HEK293 (cell line): ENCODE results near the gene FUOM.

Experiments
- CTCF ChIA-PET: fragments of 350-600 bp; formaldehyde crosslinking; extraction: SDS; loops from one replicate; lab custom pipeline; 2021; ENCODE audit warnings: antibody characterized with exemption; lab: Yijun Ruan, JAX
- POLR2A ChIA-PET: fragments of 300-600 bp; formaldehyde crosslinking; extraction: SDS; loops from one replicate; lab custom pipeline; 2020; ENCODE audit warnings: antibody characterized with exemption, inconsistent platforms; lab: Yijun Ruan, JAX
- H3K27ac ChIP-seq: fragments of 200-500 bp; sonication (Bioruptor generic); 2 replicates; pipeline ENCODE4 v1.5.1; 2014; ENCODE audit warnings: low read depth, low read length, control low read depth, inconsistent platforms; ENCODE audit errors: extremely low read depth
- H3K36me3 ChIP-seq, 2 experiments: fragments of 200-500 bp in 1 of 2; sonication (Bioruptor generic) in 1 of 2; 1 replicate in 1 of 2; 2 replicates in 1 of 2; pipeline ENCODE4 v1.5.1; 2014 to 2017; ENCODE audit warnings: inconsistent platforms in 2 of 2, low read length in 2 of 2; ENCODE audit not compliant: control insufficient read depth in 2 of 2, insufficient read depth in 1 of 2
- H3K4me1 ChIP-seq: fragments of 200-500 bp; sonication (Bioruptor generic); 2 replicates; pipeline ENCODE4 v1.5.1; 2014; ENCODE audit warnings: mild to moderate bottlenecking, low read length, inconsistent platforms; ENCODE audit not compliant: control insufficient read depth, insufficient read depth
- H3K4me3 ChIP-seq: 2 replicates; pipeline ENCODE4 v1.5.1; 2011; ENCODE audit warnings: low read depth, mild to moderate bottlenecking, control low read depth, low read length, moderate library complexity
- H3K9me3 ChIP-seq: fragments of 200-500 bp; sonication (Bioruptor generic); 2 replicates; pipeline ENCODE4 v1.5.1; 2014; ENCODE audit warnings: low read depth, low read length, inconsistent platforms; ENCODE audit not compliant: control insufficient read depth, insufficient read depth
- GLIS2 ChIP-seq: fragments of 450-650 bp; formaldehyde crosslinking; IDR thresholded peaks from 2 replicates; pipeline ENCODE4 v1.5.1; 2016; ENCODE audit warnings: missing biosample characterization, missing genetic modification characterization
- KLF7 ChIP-seq: fragments of 450-650 bp; formaldehyde crosslinking; IDR thresholded peaks from 2 replicates; pipeline ENCODE4 v1.5.1; 2016; ENCODE audit warnings: missing biosample characterization, missing genetic modification characterization, borderline replicate concordance
- KLF9 ChIP-seq: fragments of 450-650 bp; formaldehyde crosslinking; IDR thresholded peaks from 2 replicates; pipeline ENCODE4 v1.5.1; 2016; ENCODE audit warnings: missing biosample characterization, missing genetic modification characterization, low read depth
- OSR2 ChIP-seq: fragments of 450-650 bp; formaldehyde crosslinking; IDR thresholded peaks from 2 replicates; pipeline ENCODE4 v1.5.1; 2016; ENCODE audit warnings: missing biosample characterization, missing genetic modification characterization
- SETDB1 ChIP-seq: IDR thresholded peaks from one replicate; pipeline ENCODE4 v1.6.1; 2017; ENCODE audit warnings: mild to moderate bottlenecking, low read length, moderate library complexity, mixed read lengths; ENCODE audit not compliant: insufficient read length
- SP2 ChIP-seq: fragments of 450-650 bp; formaldehyde crosslinking; IDR thresholded peaks from 2 replicates; pipeline ENCODE4 v1.5.1; 2016; ENCODE audit warnings: missing biosample characterization, missing genetic modification characterization
- SP3 ChIP-seq: fragments of 450-650 bp; formaldehyde crosslinking; IDR thresholded peaks from 2 replicates; pipeline ENCODE4 v1.5.1; 2016; ENCODE audit warnings: missing biosample characterization, missing genetic modification characterization
- YY1 ChIP-seq: fragments of 450-650 bp; formaldehyde crosslinking; IDR thresholded peaks from 2 replicates; pipeline ENCODE4 v1.5.1; 2018; ENCODE audit warnings: missing biosample characterization, missing genetic modification characterization
- ZNF2 ChIP-seq: fragments of 450-650 bp; formaldehyde crosslinking; IDR thresholded peaks from 2 replicates; pipeline ENCODE4 v1.5.1; 2016; ENCODE audit warnings: missing biosample characterization, missing genetic modification characterization
- ZNF211 ChIP-seq: fragments of 450-650 bp; formaldehyde crosslinking; IDR thresholded peaks from 2 replicates; pipeline ENCODE4 v1.5.1; 2016; ENCODE audit warnings: low read depth, missing biosample characterization, missing genetic modification characterization
- ZNF24 ChIP-seq: fragments of 450-650 bp; formaldehyde crosslinking; IDR thresholded peaks from 2 replicates; pipeline ENCODE4 v1.5.1; 2016; ENCODE audit warnings: missing biosample characterization, missing genetic modification characterization
- ZNF335 ChIP-seq: fragments of 450-650 bp; formaldehyde crosslinking; conservative IDR thresholded peaks from 2 replicates; pipeline ENCODE4 v1.5.1; 2016; ENCODE audit warnings: missing biosample characterization, missing genetic modification characterization
- ZNF404 ChIP-seq: fragments of 450-650 bp; formaldehyde crosslinking; IDR thresholded peaks from 2 replicates; pipeline ENCODE4 v1.5.1; 2017; ENCODE audit warnings: missing biosample characterization, missing genetic modification characterization
- ZNF426 ChIP-seq: fragments of 450-650 bp; formaldehyde crosslinking; IDR thresholded peaks from 2 replicates; pipeline ENCODE4 v1.5.1; 2017; ENCODE audit warnings: missing biosample characterization, missing genetic modification characterization, mild to moderate bottlenecking, inconsistent platforms, moderate library complexity
- ZNF529 ChIP-seq: fragments of 450-650 bp; formaldehyde crosslinking; IDR thresholded peaks from 2 replicates; pipeline ENCODE4 v1.5.1; 2017; ENCODE audit warnings: missing genetic modification characterization, missing biosample characterization; ENCODE audit not compliant: insufficient replicate concordance
- ZNF571 ChIP-seq: fragments of 450-650 bp; formaldehyde crosslinking; IDR thresholded peaks from 2 replicates; pipeline ENCODE4 v1.5.0; 2017; ENCODE audit warnings: missing biosample characterization, missing genetic modification characterization
- ZNF654 ChIP-seq: fragments of 450-650 bp; formaldehyde crosslinking; IDR thresholded peaks from 2 replicates; pipeline ENCODE4 v1.5.1; 2016; ENCODE audit warnings: low read depth, missing biosample characterization, missing genetic modification characterization
- ZNF660 ChIP-seq: fragments of 450-650 bp; IDR thresholded peaks from 2 replicates; pipeline ENCODE4 v1.5.1; 2018; ENCODE audit warnings: missing biosample characterization, mild to moderate bottlenecking, missing genetic modification characterization
- ZNF707 ChIP-seq: fragments of 450-650 bp; formaldehyde crosslinking; IDR thresholded peaks from 2 replicates; pipeline ENCODE4 v1.5.1; 2016; ENCODE audit warnings: missing biosample characterization, missing genetic modification characterization
- TF ChIP-seq, protein P1 (sequence below): fragments of 450-650 bp; formaldehyde crosslinking; IDR thresholded peaks from 2 replicates; pipeline ENCODE4 v1.5.1; 2016; ENCODE audit warnings: missing biosample characterization, missing genetic modification characterization
- TF ChIP-seq, protein P2 (sequence below): fragments of 450-650 bp; formaldehyde crosslinking; IDR thresholded peaks from 2 replicates; pipeline ENCODE4 v1.5.1; 2016; ENCODE audit warnings: missing biosample characterization, missing genetic modification characterization
- TF ChIP-seq, protein P3 (sequence below): fragments of 450-650 bp; formaldehyde crosslinking; IDR thresholded peaks from 2 replicates; pipeline ENCODE4 v1.5.1; 2016; ENCODE audit warnings: missing biosample characterization, missing genetic modification characterization
- TF ChIP-seq, protein P4 (sequence below): IDR thresholded peaks from 2 replicates; pipeline ENCODE4 v1.6.1; 2011; ENCODE audit warnings: mild to moderate bottlenecking, low read depth, low read length, borderline replicate concordance
- TF ChIP-seq, protein P5 (sequence below): fragments of 450-650 bp; formaldehyde crosslinking; IDR thresholded peaks from 2 replicates; pipeline ENCODE4 v1.5.0; 2017; ENCODE audit warnings: missing biosample characterization, missing genetic modification characterization, borderline replicate concordance

Gene FUOM

DNA sequence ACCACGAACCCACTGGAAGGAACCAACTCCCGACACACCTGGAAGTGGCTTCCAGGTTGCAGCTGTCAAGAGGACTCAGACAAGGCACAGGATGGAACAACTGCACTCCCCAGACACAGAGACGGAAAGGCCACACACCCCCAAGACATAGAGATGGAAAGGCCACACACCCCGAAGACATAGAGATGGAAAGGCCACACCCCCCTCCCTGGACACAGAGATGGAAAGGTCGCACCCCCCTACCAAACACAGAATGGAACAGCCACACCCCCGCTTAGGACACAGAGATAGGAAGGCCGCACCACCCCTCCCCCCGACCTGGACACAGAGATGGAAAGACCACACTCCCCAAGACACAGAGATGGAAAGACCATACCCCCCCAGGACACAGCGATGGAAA is 41.6 kb downstream of the FUOM start (continued):
- TF ChIP-seq, protein P1, sequence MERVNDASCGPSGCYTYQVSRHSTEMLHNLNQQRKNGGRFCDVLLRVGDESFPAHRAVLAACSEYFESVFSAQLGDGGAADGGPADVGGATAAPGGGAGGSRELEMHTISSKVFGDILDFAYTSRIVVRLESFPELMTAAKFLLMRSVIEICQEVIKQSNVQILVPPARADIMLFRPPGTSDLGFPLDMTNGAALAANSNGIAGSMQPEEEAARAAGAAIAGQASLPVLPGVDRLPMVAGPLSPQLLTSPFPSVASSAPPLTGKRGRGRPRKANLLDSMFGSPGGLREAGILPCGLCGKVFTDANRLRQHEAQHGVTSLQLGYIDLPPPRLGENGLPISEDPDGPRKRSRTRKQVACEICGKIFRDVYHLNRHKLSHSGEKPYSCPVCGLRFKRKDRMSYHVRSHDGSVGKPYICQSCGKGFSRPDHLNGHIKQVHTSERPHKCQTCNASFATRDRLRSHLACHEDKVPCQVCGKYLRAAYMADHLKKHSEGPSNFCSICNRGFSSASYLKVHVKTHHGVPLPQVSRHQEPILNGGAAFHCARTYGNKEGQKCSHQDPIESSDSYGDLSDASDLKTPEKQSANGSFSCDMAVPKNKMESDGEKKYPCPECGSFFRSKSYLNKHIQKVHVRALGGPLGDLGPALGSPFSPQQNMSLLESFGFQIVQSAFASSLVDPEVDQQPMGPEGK, result 0 out of 2 replicates have a peak, but pooled peaks have one; percentile 26
- TF ChIP-seq, protein P2, sequence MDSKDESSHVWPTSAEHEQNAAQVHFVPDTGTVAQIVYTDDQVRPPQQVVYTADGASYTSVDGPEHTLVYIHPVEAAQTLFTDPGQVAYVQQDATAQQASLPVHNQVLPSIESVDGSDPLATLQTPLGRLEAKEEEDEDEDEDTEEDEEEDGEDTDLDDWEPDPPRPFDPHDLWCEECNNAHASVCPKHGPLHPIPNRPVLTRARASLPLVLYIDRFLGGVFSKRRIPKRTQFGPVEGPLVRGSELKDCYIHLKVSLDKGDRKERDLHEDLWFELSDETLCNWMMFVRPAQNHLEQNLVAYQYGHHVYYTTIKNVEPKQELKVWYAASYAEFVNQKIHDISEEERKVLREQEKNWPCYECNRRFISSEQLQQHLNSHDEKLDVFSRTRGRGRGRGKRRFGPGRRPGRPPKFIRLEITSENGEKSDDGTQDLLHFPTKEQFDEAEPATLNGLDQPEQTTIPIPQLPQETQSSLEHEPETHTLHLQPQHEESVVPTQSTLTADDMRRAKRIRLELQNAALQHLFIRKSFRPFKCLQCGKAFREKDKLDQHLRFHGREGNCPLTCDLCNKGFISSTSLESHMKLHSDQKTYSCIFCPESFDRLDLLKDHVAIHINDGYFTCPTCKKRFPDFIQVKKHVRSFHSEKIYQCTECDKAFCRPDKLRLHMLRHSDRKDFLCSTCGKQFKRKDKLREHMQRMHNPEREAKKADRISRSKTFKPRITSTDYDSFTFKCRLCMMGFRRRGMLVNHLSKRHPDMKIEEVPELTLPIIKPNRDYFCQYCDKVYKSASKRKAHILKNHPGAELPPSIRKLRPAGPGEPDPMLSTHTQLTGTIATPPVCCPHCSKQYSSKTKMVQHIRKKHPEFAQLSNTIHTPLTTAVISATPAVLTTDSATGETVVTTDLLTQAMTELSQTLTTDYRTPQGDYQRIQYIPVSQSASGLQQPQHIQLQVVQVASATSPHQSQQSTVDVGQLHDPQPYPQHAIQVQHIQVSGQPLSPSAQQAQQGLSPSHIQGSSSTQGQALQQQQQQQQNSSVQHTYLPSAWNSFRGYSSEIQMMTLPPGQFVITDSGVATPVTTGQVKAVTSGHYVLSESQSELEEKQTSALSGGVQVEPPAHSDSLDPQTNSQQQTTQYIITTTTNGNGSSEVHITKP (tag by site-specific recombination), result peak; percentile 94
- TF ChIP-seq KLF9 (tag by site-specific recombination) (peak; percentile 15; the same call in 1 of the 2 replicates), GLIS2 (tag by site-specific recombination) (no peak)

DNA sequence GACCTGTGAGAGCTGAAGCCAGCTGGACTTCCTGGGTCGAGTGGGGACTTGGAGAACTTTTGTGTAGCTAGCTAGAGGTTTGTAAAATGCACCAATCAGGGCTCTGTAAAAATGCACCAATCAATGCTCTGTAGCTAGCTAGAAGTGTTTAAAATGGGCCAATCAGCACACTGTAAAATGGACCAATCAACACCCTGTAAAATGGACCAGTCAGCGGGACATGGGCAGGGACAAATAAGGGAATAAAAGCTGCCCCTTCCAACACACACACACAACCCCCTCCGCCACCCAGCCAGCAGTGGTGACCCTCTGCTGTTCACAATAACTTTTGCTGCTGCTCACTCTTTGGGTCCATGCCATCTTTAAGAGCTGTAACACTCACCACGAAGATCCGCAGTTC is 42.0 kb downstream of the FUOM start:
- no peaks in the 10 kb centered on the region for H3K9me3 ChIP-seq
- peaks cover 2 to 24% of the 10 kb centered on the region in 2 experiments; a peak in 2 of 3 replicates for H3K36me3 ChIP-seq
- no peak overlapping the region for H3K4me3 ChIP-seq
- no peak for TF ChIP-seq ZNF654
- TF ChIP-seq ZNF426 (tag by site-specific recombination), result no peak
- TF ChIP-seq, protein P3, sequence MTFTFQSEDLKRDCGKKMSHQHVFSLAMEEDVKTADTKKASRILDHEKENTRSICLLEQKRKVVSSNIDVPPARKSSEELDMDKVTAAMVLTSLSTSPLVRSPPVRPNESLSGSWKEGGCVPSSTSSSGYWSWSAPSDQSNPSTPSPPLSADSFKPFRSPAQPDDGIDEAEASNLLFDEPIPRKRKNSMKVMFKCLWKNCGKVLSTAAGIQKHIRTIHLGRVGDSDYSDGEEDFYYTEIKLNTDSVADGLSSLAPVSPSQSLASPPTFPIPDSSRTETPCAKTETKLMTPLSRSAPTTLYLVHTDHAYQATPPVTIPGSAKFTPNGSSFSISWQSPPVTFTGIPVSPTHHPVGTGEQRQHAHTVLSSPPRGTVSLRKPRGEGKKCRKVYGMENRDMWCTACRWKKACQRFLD (tag by site-specific recombination), result no peak
- TF ChIP-seq YY1 (tag by site-specific recombination), result no peak
- no peak for TF ChIP-seq ZNF529
- no peak for TF ChIP-seq ZNF335 (tag by site-specific recombination)
- TF ChIP-seq SP2 (tag by site-specific recombination), result peak; percentile 70
- TF ChIP-seq, protein P4, sequence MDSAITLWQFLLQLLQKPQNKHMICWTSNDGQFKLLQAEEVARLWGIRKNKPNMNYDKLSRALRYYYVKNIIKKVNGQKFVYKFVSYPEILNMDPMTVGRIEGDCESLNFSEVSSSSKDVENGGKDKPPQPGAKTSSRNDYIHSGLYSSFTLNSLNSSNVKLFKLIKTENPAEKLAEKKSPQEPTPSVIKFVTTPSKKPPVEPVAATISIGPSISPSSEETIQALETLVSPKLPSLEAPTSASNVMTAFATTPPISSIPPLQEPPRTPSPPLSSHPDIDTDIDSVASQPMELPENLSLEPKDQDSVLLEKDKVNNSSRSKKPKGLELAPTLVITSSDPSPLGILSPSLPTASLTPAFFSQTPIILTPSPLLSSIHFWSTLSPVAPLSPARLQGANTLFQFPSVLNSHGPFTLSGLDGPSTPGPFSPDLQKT, result no peak
- TF ChIP-seq ZNF24 (tag by site-specific recombination), result no peak
- TF ChIP-seq SP3 (tag by site-specific recombination), result peak; percentile 14; the same call in 1 of the 2 replicates
- TF ChIP-seq ZNF2 (tag by site-specific recombination), result no peak
- TF ChIP-seq, all 188 proteins: peak for 2
- Histone ChIP-seq H3K4me1 (no peaks in the 10 kb centered on the region), H3K27ac (no peak overlapping the region)
- CTCF ChIA-PET, result interaction anchor here (0.6 to 3.3 kb wide), 4 partner anchors 9 to 85 kb away, joined by 3 to 20 read pairs (median 3); no protein-coding TSS in a partner anchor
- POLR2A ChIA-PET, result interaction anchor here (2.8 kb wide), 1 partner anchor 8 kb away, joined by 15 read pairs; no protein-coding TSS in a partner anchor

DNA sequence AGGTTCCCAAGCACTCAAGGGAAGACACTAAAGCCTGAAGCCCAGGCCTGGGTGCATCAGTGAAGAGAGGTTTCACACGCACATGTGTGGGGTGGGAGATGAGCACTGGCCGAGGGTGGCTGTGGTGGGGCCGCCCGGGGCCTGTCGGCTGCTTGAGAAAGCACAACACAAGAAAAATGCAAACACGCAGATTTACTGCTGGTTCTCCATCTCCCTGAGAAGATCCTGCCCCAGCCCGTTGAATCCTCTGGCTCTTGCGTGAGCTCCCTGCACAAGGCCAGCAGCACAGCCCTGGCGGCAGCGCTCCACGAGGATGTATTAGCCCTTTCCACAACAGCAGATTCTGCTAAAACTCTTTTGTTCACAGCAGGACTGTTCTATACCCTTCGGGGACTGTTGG is 42.9 kb downstream of the FUOM start:
- CTCF ChIA-PET, result interaction anchor here (0.8 to 3.3 kb wide), 3 partner anchors 14 to 153 kb away, joined by 3 to 20 read pairs (median 3); no protein-coding TSS in a partner anchor
- peaks cover 7 to 34% of the 10 kb centered on the region in 2 experiments; a peak in 2 of 3 replicates for H3K36me3 ChIP-seq
- no peak overlapping the region for H3K4me3 ChIP-seq
- POLR2A ChIA-PET, result interaction anchor here (2.8 kb wide), 1 partner anchor 9 kb away, joined by 15 read pairs; no protein-coding TSS in a partner anchor
- no peak overlapping the region for H3K27ac ChIP-seq
- H3K9me3 ChIP-seq, result no peaks in the 10 kb centered on the region
- H3K4me1 ChIP-seq, result no peaks in the 10 kb centered on the region
- TF ChIP-seq ZNF571 (tag by site-specific recombination) (no peak), ZNF660 (no peak), ZNF404 (no peak), ZNF211 (tag by site-specific recombination) (no peak), ZNF707 (tag by site-specific recombination) (no peak), SETDB1 (no peak), KLF7 (no peak), OSR2 (no peak)
- TF ChIP-seq, protein P5, sequence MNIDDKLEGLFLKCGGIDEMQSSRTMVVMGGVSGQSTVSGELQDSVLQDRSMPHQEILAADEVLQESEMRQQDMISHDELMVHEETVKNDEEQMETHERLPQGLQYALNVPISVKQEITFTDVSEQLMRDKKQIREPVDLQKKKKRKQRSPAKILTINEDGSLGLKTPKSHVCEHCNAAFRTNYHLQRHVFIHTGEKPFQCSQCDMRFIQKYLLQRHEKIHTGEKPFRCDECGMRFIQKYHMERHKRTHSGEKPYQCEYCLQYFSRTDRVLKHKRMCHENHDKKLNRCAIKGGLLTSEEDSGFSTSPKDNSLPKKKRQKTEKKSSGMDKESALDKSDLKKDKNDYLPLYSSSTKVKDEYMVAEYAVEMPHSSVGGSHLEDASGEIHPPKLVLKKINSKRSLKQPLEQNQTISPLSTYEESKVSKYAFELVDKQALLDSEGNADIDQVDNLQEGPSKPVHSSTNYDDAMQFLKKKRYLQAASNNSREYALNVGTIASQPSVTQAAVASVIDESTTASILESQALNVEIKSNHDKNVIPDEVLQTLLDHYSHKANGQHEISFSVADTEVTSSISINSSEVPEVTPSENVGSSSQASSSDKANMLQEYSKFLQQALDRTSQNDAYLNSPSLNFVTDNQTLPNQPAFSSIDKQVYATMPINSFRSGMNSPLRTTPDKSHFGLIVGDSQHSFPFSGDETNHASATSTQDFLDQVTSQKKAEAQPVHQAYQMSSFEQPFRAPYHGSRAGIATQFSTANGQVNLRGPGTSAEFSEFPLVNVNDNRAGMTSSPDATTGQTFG, result no peak
